ENCODE results near the gene ABCA4.

Gene ABCA4

DNA sequence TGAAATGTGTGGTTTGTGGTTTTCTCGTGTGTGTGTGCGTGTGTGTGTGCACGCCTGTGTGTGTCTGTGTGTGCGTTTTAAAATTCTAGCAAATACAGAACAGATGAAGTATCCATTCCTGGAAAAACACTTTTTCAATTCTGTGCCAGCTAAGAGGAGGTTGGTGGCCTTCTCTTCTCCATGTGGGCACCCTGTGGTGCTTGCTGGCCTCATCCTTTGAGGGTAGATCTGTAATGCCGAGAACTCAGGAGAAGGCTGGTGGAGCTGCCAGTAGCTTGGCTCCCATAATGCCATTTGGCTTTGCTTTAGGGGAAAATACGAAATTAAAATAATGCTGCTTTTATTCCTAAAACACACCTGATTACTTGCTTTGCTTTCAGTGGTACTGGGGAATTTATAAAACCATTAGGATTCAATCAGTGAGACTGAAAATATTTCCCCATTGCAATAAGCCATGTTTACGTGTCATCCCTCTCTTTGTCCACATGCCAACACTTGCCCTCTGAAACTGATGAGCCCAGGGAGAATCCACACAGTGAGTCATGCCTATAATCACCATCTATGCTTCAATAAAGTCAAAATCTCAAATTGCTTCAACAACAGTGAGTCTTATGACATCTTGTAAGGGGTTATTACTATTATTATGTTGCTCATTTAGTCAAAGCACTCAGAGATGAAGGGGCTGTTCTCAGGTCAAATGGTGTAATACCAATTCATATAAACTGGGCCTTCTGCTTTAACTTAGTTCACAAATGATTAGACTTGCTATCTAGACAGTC lies 39.2 kb downstream of the ABCA4 start:
- Histone ChIP-seq H3K27me3 (ENCODE audit: insufficient read depth, low read length, poor library complexity) (no peaks in the 10 kb centered on the region), H3K79me2 (ENCODE audit: insufficient read depth, low read length) (no peaks in the 10 kb centered on the region), H3K4me2 (ENCODE audit: insufficient read depth, low read length) (no peak overlapping the region), H2AFZ (ENCODE audit: low read depth, low read length) (no peak overlapping the region), H3K36me3 (ENCODE audit: insufficient read depth, low read length) (no peaks in the 10 kb centered on the region), H4K20me1 (ENCODE audit: insufficient read depth, low read length) (no peaks in the 10 kb centered on the region), H3K4me3 (ENCODE audit: low read depth in 1 of 2, low read length in 2 of 2) (no peak overlapping the region), H3K9me3 (ENCODE audit: insufficient read depth, low read length, severe bottlenecking) (no peaks in the 10 kb centered on the region), H3K9ac (ENCODE audit: low read depth, low read length) (no peak overlapping the region), H3K27ac (ENCODE audit: low read length) (no peak overlapping the region), H3K4me1 (ENCODE audit: insufficient read depth, low read length) (peaks cover 18% of the 10 kb centered on the region)
- no peak for DNase-seq
- peak; percentile 47; the same call in 1 of the 3 replicates for ATAC-seq (ENCODE audit: insufficient read depth, low read depth)
- TF ChIP-seq, protein P1, sequence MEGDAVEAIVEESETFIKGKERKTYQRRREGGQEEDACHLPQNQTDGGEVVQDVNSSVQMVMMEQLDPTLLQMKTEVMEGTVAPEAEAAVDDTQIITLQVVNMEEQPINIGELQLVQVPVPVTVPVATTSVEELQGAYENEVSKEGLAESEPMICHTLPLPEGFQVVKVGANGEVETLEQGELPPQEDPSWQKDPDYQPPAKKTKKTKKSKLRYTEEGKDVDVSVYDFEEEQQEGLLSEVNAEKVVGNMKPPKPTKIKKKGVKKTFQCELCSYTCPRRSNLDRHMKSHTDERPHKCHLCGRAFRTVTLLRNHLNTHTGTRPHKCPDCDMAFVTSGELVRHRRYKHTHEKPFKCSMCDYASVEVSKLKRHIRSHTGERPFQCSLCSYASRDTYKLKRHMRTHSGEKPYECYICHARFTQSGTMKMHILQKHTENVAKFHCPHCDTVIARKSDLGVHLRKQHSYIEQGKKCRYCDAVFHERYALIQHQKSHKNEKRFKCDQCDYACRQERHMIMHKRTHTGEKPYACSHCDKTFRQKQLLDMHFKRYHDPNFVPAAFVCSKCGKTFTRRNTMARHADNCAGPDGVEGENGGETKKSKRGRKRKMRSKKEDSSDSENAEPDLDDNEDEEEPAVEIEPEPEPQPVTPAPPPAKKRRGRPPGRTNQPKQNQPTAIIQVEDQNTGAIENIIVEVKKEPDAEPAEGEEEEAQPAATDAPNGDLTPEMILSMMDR (IDR thresholded peaks at IDR 0.05; ENCODE audit: borderline replicate concordance, extremely low read depth, low read length, poor library complexity, severe bottlenecking), result no peak
- TF ChIP-seq EZH2 (IDR thresholded peaks at IDR 0.05; ENCODE audit: borderline replicate concordance, low read depth, low read length, severe bottlenecking), result no peak

DNA sequence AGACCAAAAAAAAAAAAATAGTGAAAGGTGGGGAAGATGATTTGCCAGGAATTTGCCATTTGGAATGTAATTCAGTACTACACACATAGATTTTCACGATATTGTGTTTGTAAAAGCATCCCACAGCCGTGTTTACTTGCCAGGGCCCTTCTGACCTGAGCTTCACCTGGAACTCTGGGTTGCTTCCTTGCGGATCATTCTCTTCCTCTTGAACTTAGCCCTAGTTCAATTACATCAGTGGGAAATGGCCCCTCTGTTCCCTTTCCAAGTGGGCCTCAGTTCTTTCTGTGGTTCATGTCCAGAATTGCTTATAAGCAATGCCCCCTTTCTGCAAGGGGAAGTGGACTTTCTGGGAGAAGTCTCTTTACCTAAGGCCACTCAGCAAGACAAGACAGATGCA lies 41.0 kb downstream of the ABCA4 start:
- Histone ChIP-seq H3K27me3 (ENCODE audit: insufficient read depth, low read length, poor library complexity) (no peaks in the 10 kb centered on the region), H2AFZ (ENCODE audit: low read depth, low read length) (no peak overlapping the region), H3K36me3 (ENCODE audit: insufficient read depth, low read length) (no peaks in the 10 kb centered on the region), H3K4me2 (ENCODE audit: insufficient read depth, low read length) (no peak overlapping the region), H4K20me1 (ENCODE audit: insufficient read depth, low read length) (no peaks in the 10 kb centered on the region), H3K27ac (ENCODE audit: low read length) (no peak overlapping the region), H3K9me3 (ENCODE audit: insufficient read depth, low read length, severe bottlenecking) (no peaks in the 10 kb centered on the region), H3K9ac (ENCODE audit: low read depth, low read length) (no peak overlapping the region), H3K4me1 (ENCODE audit: insufficient read depth, low read length) (peaks cover 14% of the 10 kb centered on the region), H3K4me3 (ENCODE audit: low read depth in 1 of 2, low read length in 2 of 2) (no peak overlapping the region), H3K79me2 (ENCODE audit: insufficient read depth, low read length) (no peaks in the 10 kb centered on the region)
- ATAC-seq (ENCODE audit: insufficient read depth, low read depth) (no peak), DNase-seq (no peak)
- no peak for TF ChIP-seq EZH2 (IDR thresholded peaks at IDR 0.05; ENCODE audit: borderline replicate concordance, low read depth, low read length, severe bottlenecking)
- TF ChIP-seq, protein P1 (IDR thresholded peaks at IDR 0.05; ENCODE audit: borderline replicate concordance, extremely low read depth, low read length, poor library complexity, severe bottlenecking), result no peak

DNA sequence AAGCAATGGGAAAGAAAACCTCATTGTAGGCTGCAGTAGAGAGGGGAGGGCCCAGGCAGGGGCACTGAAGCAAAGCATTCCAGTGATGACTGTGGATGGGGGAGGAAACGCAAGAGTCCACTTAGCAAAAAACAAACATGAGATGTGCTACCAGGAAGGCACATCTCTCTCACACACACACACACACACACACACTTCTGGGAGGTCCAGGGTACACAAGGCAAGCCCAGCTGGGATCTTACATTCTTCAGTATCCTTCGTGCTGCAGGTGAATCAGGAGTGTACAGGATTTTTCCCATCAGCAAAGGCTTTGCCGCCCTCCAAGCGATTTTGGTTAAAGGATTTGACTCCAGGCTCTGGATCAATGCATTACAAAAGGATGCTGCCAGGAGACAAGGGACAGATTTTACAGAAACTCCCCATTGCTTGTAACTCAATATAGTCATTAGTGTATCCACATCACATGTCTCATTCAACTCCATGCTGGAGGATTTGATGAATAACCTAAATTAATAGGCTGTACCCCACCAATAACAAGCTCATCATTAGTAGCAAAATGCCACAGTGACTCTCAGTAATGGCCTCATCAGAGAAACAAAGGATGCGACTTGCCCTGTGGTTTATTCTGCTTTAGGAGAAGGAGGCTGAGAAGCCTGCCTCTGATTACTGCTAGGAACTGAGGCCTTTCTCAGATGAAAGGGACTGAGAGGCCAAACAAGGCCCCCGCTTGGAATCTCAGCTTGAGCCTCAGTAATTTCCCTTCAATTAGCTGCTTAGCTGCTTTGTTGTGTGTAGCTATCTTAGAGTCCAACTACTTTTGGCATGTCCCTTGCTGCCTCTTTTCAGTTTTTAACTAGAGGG lies 41.6 kb downstream of the ABCA4 start:
- H3K4me2 ChIP-seq (ENCODE audit: insufficient read depth, low read length), result no peak overlapping the region
- H3K4me1 ChIP-seq (ENCODE audit: insufficient read depth, low read length), result peaks cover 14% of the 10 kb centered on the region
- TF ChIP-seq, protein P1 (IDR thresholded peaks at IDR 0.05; ENCODE audit: borderline replicate concordance, extremely low read depth, low read length, poor library complexity, severe bottlenecking), result no peak
- TF ChIP-seq EZH2 (IDR thresholded peaks at IDR 0.05; ENCODE audit: borderline replicate concordance, low read depth, low read length, severe bottlenecking), result no peak
- H3K36me3 ChIP-seq (ENCODE audit: insufficient read depth, low read length), result no peaks in the 10 kb centered on the region
- no peak overlapping the region for H3K4me3 ChIP-seq (ENCODE audit: low read depth in 1 of 2, low read length in 2 of 2)
- H3K27me3 ChIP-seq (ENCODE audit: insufficient read depth, low read length, poor library complexity), result no peaks in the 10 kb centered on the region
- ATAC-seq (ENCODE audit: insufficient read depth, low read depth), result 0 out of 3 replicates have a peak, but pooled peaks have one; percentile 31
- no peak overlapping the region for H2AFZ ChIP-seq (ENCODE audit: low read depth, low read length)
- no peak overlapping the region for H3K9ac ChIP-seq (ENCODE audit: low read depth, low read length)
- no peak for DNase-seq
- H3K27ac ChIP-seq (ENCODE audit: low read length), result no peak overlapping the region
- H3K79me2 ChIP-seq (ENCODE audit: insufficient read depth, low read length), result no peaks in the 10 kb centered on the region
- no peaks in the 10 kb centered on the region for H3K9me3 ChIP-seq (ENCODE audit: insufficient read depth, low read length, severe bottlenecking)
- no peaks in the 10 kb centered on the region for H4K20me1 ChIP-seq (ENCODE audit: insufficient read depth, low read length)

Measured in DND-41 (cell line).